HEK293 (cell line): ENCODE results near the gene FRMPD2.
A peak's percentile ranks its signal among the peaks of the same experiment; 100 is the strongest.

Source experiments
- BCL11B ChIP-seq: fragments of 450-650 bp; formaldehyde crosslinking; IDR thresholded peaks from 2 replicates; pipeline ENCODE4 v1.5.1; 2016; ENCODE audit warnings: low read depth, missing biosample characterization, missing genetic modification characterization
- HOXA7 ChIP-seq: sonication (generic); formaldehyde crosslinking; IDR thresholded peaks from 2 replicates; pipeline ENCODE4 v1.8.1; 2022; ENCODE audit warnings: missing genetic modification reagents, borderline replicate concordance
- KLF1 ChIP-seq: fragments of 450-650 bp; formaldehyde crosslinking; IDR thresholded peaks from 2 replicates; pipeline ENCODE4 v1.5.1; 2016; ENCODE audit warnings: missing biosample characterization, missing genetic modification characterization
- KLF7 ChIP-seq: fragments of 450-650 bp; formaldehyde crosslinking; IDR thresholded peaks from 2 replicates; pipeline ENCODE4 v1.5.1; 2016; ENCODE audit warnings: missing biosample characterization, missing genetic modification characterization, borderline replicate concordance
- KLF8 ChIP-seq: fragments of 450-650 bp; formaldehyde crosslinking; IDR thresholded peaks from 2 replicates; pipeline ENCODE4 v1.5.1; 2016; ENCODE audit warnings: missing biosample characterization, missing genetic modification characterization
- MZF1 ChIP-seq: fragments of 450-650 bp; formaldehyde crosslinking; IDR thresholded peaks from 2 replicates; pipeline ENCODE4 v1.5.1; 2017; ENCODE audit warnings: missing biosample characterization, missing genetic modification characterization, borderline replicate concordance
- PRDM10 ChIP-seq: fragments of 450-650 bp; formaldehyde crosslinking; IDR thresholded peaks from 2 replicates; pipeline ENCODE4 v1.5.1; 2016; ENCODE audit warnings: missing biosample characterization, missing genetic modification characterization
- REPIN1 ChIP-seq: fragments of 450-650 bp; formaldehyde crosslinking; IDR thresholded peaks from 2 replicates; pipeline ENCODE4 v1.5.1; 2017; ENCODE audit warnings: missing biosample characterization, missing genetic modification characterization, low read depth
- SCRT1 ChIP-seq: fragments of 450-650 bp; formaldehyde crosslinking; IDR thresholded peaks from 2 replicates; pipeline ENCODE4 v1.5.1; 2016; ENCODE audit warnings: missing biosample characterization, missing genetic modification characterization, borderline replicate concordance
- SCRT2 ChIP-seq: fragments of 450-650 bp; formaldehyde crosslinking; IDR thresholded peaks from 2 replicates; pipeline ENCODE4 v1.5.1; 2016; ENCODE audit warnings: missing biosample characterization, missing genetic modification characterization
- TRIM28 ChIP-seq: IDR thresholded peaks from 2 replicates; pipeline ENCODE4 v1.6.1; 2011; ENCODE audit warnings: low read length, control low read depth, borderline replicate concordance
- ZBTB1 ChIP-seq: fragments of 450-650 bp; formaldehyde crosslinking; IDR thresholded peaks from 2 replicates; pipeline ENCODE4 v1.5.1; 2016; ENCODE audit warnings: missing biosample characterization, missing genetic modification characterization
- ZBTB48 ChIP-seq: fragments of 450-650 bp; formaldehyde crosslinking; IDR thresholded peaks from 2 replicates; pipeline ENCODE4 v1.5.1; 2016; ENCODE audit warnings: missing biosample characterization, missing genetic modification characterization
- ZFP37 ChIP-seq: fragments of 450-650 bp; formaldehyde crosslinking; IDR thresholded peaks from 2 replicates; pipeline ENCODE4 v1.5.1; 2016; ENCODE audit warnings: missing biosample characterization, missing genetic modification characterization
- ZNF175 ChIP-seq: fragments of 450-650 bp; formaldehyde crosslinking; IDR thresholded peaks from 2 replicates; pipeline ENCODE4 v1.5.1; 2016; ENCODE audit warnings: missing biosample characterization, missing genetic modification characterization
- ZNF2 ChIP-seq: fragments of 450-650 bp; formaldehyde crosslinking; IDR thresholded peaks from 2 replicates; pipeline ENCODE4 v1.5.1; 2016; ENCODE audit warnings: missing biosample characterization, missing genetic modification characterization
- ZNF350 ChIP-seq: fragments of 450-650 bp; formaldehyde crosslinking; IDR thresholded peaks from 2 replicates; pipeline ENCODE4 v1.5.0; 2017; ENCODE audit warnings: missing biosample characterization, mild to moderate bottlenecking, missing genetic modification characterization
- ZNF423 ChIP-seq: fragments of 450-650 bp; formaldehyde crosslinking; IDR thresholded peaks from 2 replicates; pipeline ENCODE4 v1.5.1; 2016; ENCODE audit warnings: missing biosample characterization, missing genetic modification characterization
- ZNF488 ChIP-seq: fragments of 450-650 bp; formaldehyde crosslinking; IDR thresholded peaks from 2 replicates; pipeline ENCODE4 v1.5.1; 2016; ENCODE audit warnings: missing biosample characterization, missing genetic modification characterization
- ZNF530 ChIP-seq: fragments of 450-650 bp; formaldehyde crosslinking; IDR thresholded peaks from 2 replicates; pipeline ENCODE4 v1.5.1; 2016; ENCODE audit warnings: low read depth, missing biosample characterization, missing genetic modification characterization
- ZNF596 ChIP-seq: fragments of 450-650 bp; IDR thresholded peaks from 2 replicates; pipeline ENCODE4 v1.5.0; 2018; ENCODE audit warnings: missing biosample characterization, mild to moderate bottlenecking, missing genetic modification characterization, moderate library complexity
- ZNF660 ChIP-seq: fragments of 450-650 bp; IDR thresholded peaks from 2 replicates; pipeline ENCODE4 v1.5.1; 2018; ENCODE audit warnings: missing biosample characterization, mild to moderate bottlenecking, missing genetic modification characterization
- ZNF785 ChIP-seq: fragments of 450-650 bp; formaldehyde crosslinking; IDR thresholded peaks from 2 replicates; pipeline ENCODE4 v1.5.1; 2016; ENCODE audit warnings: missing biosample characterization, missing genetic modification characterization
- TF ChIP-seq, protein P1 (sequence below): fragments of 450-650 bp; formaldehyde crosslinking; IDR thresholded peaks from 2 replicates; pipeline ENCODE4 v1.5.1; 2016; ENCODE audit warnings: missing biosample characterization, missing genetic modification characterization, borderline replicate concordance
- TF ChIP-seq, protein P2 (sequence below): fragments of 450-650 bp; formaldehyde crosslinking; IDR thresholded peaks from 2 replicates; pipeline ENCODE4 v1.5.1; 2016; ENCODE audit warnings: missing biosample characterization, missing genetic modification characterization, low read depth
- TF ChIP-seq, protein P3 (sequence below): fragments of 450-650 bp; formaldehyde crosslinking; IDR thresholded peaks from 2 replicates; pipeline ENCODE4 v1.5.1; 2017; ENCODE audit warnings: missing biosample characterization, missing genetic modification characterization

FRMPD2 gene

DNA sequence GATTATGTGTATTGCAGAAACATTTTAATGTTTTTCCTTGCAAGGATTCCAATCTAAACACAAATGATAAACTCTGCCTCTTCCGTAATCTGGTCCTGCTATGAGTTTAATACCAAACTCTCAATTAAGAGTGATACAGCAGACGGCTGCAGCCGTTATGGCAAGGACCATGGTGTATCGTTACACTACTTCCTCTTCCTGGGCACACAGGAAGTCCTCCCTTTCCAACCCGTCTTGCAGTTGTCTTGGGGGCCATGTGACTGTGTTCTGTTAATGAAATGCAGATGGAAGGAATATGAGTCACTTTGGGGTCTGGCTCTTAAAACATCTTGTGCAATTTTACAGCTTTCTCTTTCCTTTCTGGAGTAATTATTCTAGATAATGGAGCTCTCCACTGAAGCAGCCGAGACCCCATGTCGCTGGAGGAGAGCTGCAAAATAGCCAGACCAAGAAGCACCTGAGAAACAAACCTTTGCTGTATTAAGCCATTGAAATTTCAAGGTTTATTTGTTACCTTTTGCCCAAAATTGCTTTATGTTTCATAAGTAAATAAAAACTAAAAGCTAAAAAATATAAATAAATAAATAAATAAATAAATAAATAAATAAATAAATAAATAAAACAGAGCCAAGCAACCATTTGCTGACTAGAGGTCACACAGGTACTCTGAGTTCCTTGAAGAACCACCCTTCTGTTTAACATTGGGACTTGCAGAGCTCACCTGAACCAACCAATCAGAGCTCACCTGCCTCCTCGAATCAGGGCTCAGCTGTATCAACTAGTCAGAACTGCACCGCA lies 74.7 kb downstream of the FRMPD2 start (continued):
- TF ChIP-seq ZBTB48 (tag by site-specific recombination): no peak
- 0 out of 2 replicates have a peak, but pooled peaks have one; percentile 33 for TF ChIP-seq ZFP37 (tag by site-specific recombination)
- TF ChIP-seq ZBTB1: no peak
- no peak for TF ChIP-seq SCRT1 (tag by site-specific recombination)
- TF ChIP-seq ZNF423: no peak
- TF ChIP-seq ZNF350 (tag by site-specific recombination): no peak
- no peak for TF ChIP-seq ZNF660 (tag by site-specific recombination)
- no peak for TF ChIP-seq KLF7
- no peak for TF ChIP-seq ZNF530 (tag by site-specific recombination)
- no peak for TF ChIP-seq KLF8 (tag by site-specific recombination)
- TF ChIP-seq, protein P1, sequence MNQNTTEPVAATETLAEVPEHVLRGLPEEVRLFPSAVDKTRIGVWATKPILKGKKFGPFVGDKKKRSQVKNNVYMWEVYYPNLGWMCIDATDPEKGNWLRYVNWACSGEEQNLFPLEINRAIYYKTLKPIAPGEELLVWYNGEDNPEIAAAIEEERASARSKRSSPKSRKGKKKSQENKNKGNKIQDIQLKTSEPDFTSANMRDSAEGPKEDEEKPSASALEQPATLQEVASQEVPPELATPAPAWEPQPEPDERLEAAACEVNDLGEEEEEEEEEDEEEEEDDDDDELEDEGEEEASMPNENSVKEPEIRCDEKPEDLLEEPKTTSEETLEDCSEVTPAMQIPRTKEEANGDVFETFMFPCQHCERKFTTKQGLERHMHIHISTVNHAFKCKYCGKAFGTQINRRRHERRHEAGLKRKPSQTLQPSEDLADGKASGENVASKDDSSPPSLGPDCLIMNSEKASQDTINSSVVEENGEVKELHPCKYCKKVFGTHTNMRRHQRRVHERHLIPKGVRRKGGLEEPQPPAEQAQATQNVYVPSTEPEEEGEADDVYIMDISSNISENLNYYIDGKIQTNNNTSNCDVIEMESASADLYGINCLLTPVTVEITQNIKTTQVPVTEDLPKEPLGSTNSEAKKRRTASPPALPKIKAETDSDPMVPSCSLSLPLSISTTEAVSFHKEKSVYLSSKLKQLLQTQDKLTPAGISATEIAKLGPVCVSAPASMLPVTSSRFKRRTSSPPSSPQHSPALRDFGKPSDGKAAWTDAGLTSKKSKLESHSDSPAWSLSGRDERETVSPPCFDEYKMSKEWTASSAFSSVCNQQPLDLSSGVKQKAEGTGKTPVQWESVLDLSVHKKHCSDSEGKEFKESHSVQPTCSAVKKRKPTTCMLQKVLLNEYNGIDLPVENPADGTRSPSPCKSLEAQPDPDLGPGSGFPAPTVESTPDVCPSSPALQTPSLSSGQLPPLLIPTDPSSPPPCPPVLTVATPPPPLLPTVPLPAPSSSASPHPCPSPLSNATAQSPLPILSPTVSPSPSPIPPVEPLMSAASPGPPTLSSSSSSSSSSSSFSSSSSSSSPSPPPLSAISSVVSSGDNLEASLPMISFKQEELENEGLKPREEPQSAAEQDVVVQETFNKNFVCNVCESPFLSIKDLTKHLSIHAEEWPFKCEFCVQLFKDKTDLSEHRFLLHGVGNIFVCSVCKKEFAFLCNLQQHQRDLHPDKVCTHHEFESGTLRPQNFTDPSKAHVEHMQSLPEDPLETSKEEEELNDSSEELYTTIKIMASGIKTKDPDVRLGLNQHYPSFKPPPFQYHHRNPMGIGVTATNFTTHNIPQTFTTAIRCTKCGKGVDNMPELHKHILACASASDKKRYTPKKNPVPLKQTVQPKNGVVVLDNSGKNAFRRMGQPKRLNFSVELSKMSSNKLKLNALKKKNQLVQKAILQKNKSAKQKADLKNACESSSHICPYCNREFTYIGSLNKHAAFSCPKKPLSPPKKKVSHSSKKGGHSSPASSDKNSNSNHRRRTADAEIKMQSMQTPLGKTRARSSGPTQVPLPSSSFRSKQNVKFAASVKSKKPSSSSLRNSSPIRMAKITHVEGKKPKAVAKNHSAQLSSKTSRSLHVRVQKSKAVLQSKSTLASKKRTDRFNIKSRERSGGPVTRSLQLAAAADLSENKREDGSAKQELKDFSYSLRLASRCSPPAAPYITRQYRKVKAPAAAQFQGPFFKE (tag by site-specific recombination): no peak
- no peak for TF ChIP-seq BCL11B (tag by site-specific recombination)
- no peak for TF ChIP-seq HOXA7 (CRISPR knock-in tag)
- no peak for TF ChIP-seq SCRT2 (tag by site-specific recombination)
- TF ChIP-seq TRIM28: no peak
- TF ChIP-seq, protein P2, sequence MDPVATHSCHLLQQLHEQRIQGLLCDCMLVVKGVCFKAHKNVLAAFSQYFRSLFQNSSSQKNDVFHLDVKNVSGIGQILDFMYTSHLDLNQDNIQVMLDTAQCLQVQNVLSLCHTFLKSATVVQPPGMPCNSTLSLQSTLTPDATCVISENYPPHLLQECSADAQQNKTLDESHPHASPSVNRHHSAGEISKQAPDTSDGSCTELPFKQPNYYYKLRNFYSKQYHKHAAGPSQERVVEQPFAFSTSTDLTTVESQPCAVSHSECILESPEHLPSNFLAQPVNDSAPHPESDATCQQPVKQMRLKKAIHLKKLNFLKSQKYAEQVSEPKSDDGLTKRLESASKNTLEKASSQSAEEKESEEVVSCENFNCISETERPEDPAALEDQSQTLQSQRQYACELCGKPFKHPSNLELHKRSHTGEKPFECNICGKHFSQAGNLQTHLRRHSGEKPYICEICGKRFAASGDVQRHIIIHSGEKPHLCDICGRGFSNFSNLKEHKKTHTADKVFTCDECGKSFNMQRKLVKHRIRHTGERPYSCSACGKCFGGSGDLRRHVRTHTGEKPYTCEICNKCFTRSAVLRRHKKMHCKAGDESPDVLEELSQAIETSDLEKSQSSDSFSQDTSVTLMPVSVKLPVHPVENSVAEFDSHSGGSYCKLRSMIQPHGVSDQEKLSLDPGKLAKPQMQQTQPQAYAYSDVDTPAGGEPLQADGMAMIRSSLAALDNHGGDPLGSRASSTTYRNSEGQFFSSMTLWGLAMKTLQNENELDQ (tag by site-specific recombination): no peak
- TF ChIP-seq ZNF175 (tag by site-specific recombination): no peak
- no peak for TF ChIP-seq KLF1 (tag by site-specific recombination)
- TF ChIP-seq MZF1 (tag by site-specific recombination): peak; percentile 19; the same call in 1 of the 2 replicates
- TF ChIP-seq ZNF785: no peak
- TF ChIP-seq REPIN1 (tag by site-specific recombination): no peak
- no peak for TF ChIP-seq PRDM10 (tag by site-specific recombination)
- TF ChIP-seq ZNF488 (tag by site-specific recombination): no peak
- TF ChIP-seq, protein P3, sequence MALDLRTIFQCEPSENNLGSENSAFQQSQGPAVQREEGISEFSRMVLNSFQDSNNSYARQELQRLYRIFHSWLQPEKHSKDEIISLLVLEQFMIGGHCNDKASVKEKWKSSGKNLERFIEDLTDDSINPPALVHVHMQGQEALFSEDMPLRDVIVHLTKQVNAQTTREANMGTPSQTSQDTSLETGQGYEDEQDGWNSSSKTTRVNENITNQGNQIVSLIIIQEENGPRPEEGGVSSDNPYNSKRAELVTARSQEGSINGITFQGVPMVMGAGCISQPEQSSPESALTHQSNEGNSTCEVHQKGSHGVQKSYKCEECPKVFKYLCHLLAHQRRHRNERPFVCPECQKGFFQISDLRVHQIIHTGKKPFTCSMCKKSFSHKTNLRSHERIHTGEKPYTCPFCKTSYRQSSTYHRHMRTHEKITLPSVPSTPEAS: no peak
- TF ChIP-seq ZNF2 (tag by site-specific recombination): no peak
- no peak for TF ChIP-seq ZNF596
